Vagina (tissue), 2 donors: ENCODE measurements around the gene BMPR1A. TPM values are rescaled to one million over a fixed set of nuclear protein-coding genes. Genes with fewer than 3 reads are reported as not detected.
A peak's percentile ranks its signal among the peaks of the same experiment; 100 is the strongest.

Experiments
- DNase-seq, 2 donors: peaks; one replicate each; pipeline ENCODE4 v3.0.0-alpha.2; 2017; ENCODE audit errors: extremely low spot score in 2 of 2
- H3K27ac ChIP-seq: fragments of 200-600 bp; sonication (generic); one replicate; pipeline ENCODE4 v1.5.1; 2019
- H3K27me3 ChIP-seq: fragments of 200-600 bp; sonication (generic); one replicate; pipeline ENCODE4 v1.5.1; 2019
- H3K36me3 ChIP-seq, 2 donors: fragments of 200-600 bp; sonication (generic); one replicate each; pipeline ENCODE4 v1.5.1; 2017 to 2019
- H3K4me1 ChIP-seq: fragments of 200-600 bp; sonication (generic); one replicate; pipeline ENCODE4 v1.5.1; 2019
- H3K4me3 ChIP-seq, 2 donors: fragments of 200-600 bp; sonication (generic); 1 replicate in 1 of 2; 2 replicates in 1 of 2; pipeline ENCODE4 v1.5.1; 2016 to 2019
- H3K9me3 ChIP-seq: fragments of 200-600 bp; sonication (generic); one replicate; pipeline ENCODE4 v1.5.1; 2019
- CTCF ChIP-seq, 3 experiments: fragments of 450-650 bp in 2 of 3; fragments of 200-600 bp in 1 of 3; sonication (generic) in 1 of 3; IDR thresholded peaks; one replicate each; pipeline ENCODE4 v1.5.1; 2017 to 2019; ENCODE audit warnings: antibody characterized with exemption in 3 of 3, mild to moderate bottlenecking in 2 of 3, moderate library complexity in 2 of 3
- POLR2A ChIP-seq, 2 donors: fragments of 450-650 bp; IDR thresholded peaks; one replicate each; pipeline ENCODE4 v1.6.1; 2017; ENCODE audit warnings: antibody characterized with exemption in 2 of 2, mild to moderate bottlenecking in 2 of 2, moderate library complexity in 2 of 2
- POLR2AphosphoS5 ChIP-seq, 2 donors: sonication (generic); formaldehyde crosslinking; IDR thresholded peaks; one replicate each; pipeline ENCODE4 v1.9.0; 2017; ENCODE audit warnings: antibody characterized with exemption in 2 of 2, mild to moderate bottlenecking in 2 of 2, low read depth in 1 of 2; ENCODE audit not compliant: insufficient read depth in 1 of 2
- intact Hi-C: fragments of 100-400 bp; cut with DNase I; formaldehyde crosslinking; loops from one replicate; pipeline ENCODE4 v1.15.1; 2023
- total RNA-seq: library from RNA; depleted of rRNA; stranded (reverse); fragments of >200 nt; gene quantifications from one replicate; pipeline ENCODE4 v1.2.3, GENCODE V29; 2016

BMPR1A gene
- total RNA-seq, 1 donor from 2014 or later: 33.1 TPM

GRCh38 chr10:86753051-86753450 is 3.4 kb upstream of the BMPR1A start:
- no peaks in the 10 kb centered on the region for H3K27me3 ChIP-seq
- TF ChIP-seq POLR2AphosphoS5 (IDR thresholded peaks at IDR 0.05; ENCODE audit: insufficient read depth in 1 of 2, low read depth in 1 of 2) (no peak), CTCF (IDR thresholded peaks at IDR 0.05) (no peak), POLR2A (IDR thresholded peaks at IDR 0.05) (no peak)
- H3K4me3 ChIP-seq: no peak overlapping the region
- no peaks in the 10 kb centered on the region for H3K36me3 ChIP-seq
- intact Hi-C loops: no loop called here
- H3K9me3 ChIP-seq: no peaks in the 10 kb centered on the region
- peaks cover 12% of the 10 kb centered on the region for H3K4me1 ChIP-seq
- H3K27ac ChIP-seq: no peak overlapping the region
- DNase-seq: no peak

- no peaks in the 10 kb centered on the region for H3K36me3 ChIP-seq
- H3K27ac ChIP-seq: no peak overlapping the region
- TF ChIP-seq CTCF (IDR thresholded peaks at IDR 0.05): no peak
- TF ChIP-seq POLR2A (IDR thresholded peaks at IDR 0.05): no peak
- TF ChIP-seq POLR2AphosphoS5 (IDR thresholded peaks at IDR 0.05; ENCODE audit: insufficient read depth in 1 of 2, low read depth in 1 of 2): no peak
- H3K4me3 ChIP-seq: no peak overlapping the region
- no peaks in the 10 kb centered on the region for H3K27me3 ChIP-seq
- intact Hi-C loops: no loop called here
- no peaks in the 10 kb centered on the region for H3K9me3 ChIP-seq
- DNase-seq: no peak
- H3K4me1 ChIP-seq: peaks cover 17% of the 10 kb centered on the region
Observed at GRCh38 chr10:86753638-86754434, 2.6 kb upstream of the BMPR1A start.

GRCh38 chr10:86755454-86755739 is 1.0 kb upstream of the BMPR1A start:
- TF ChIP-seq CTCF (IDR thresholded peaks at IDR 0.05): no peak
- TF ChIP-seq POLR2AphosphoS5 (IDR thresholded peaks at IDR 0.05; ENCODE audit: insufficient read depth in 1 of 2, low read depth in 1 of 2): peak in 1 of 2 donors; percentile 18
- H3K27me3 ChIP-seq: no peaks in the 10 kb centered on the region
- peak overlapping the region; percentile 76 to 83 for H3K4me3 ChIP-seq
- peaks cover 21% of the 10 kb centered on the region for H3K4me1 ChIP-seq
- intact Hi-C loops: loop anchor here (5.0 kb wide), 1 partner anchor 43 kb away; no protein-coding TSS in a partner anchor
- no peaks in the 10 kb centered on the region for H3K36me3 ChIP-seq
- H3K27ac ChIP-seq: peak overlapping the region; percentile 94
- DNase-seq: no peak
- H3K9me3 ChIP-seq: no peaks in the 10 kb centered on the region

- Histone ChIP-seq H3K4me3 (peak overlapping the region; percentile 76 to 83), H3K36me3 (no peaks in the 10 kb centered on the region), H3K27ac (peak overlapping the region; percentile 94), H3K27me3 (no peaks in the 10 kb centered on the region), H3K4me1 (peaks cover 21% of the 10 kb centered on the region), H3K9me3 (no peaks in the 10 kb centered on the region)
- intact Hi-C loops: loop anchor here (5.0 kb wide), 1 partner anchor 44 kb away; no protein-coding TSS in a partner anchor
- no peak for TF ChIP-seq CTCF (IDR thresholded peaks at IDR 0.05)
- TF ChIP-seq POLR2A (IDR thresholded peaks at IDR 0.05): peak in 1 of 2 donors; percentile 74
- TF ChIP-seq POLR2AphosphoS5 (IDR thresholded peaks at IDR 0.05; ENCODE audit: insufficient read depth in 1 of 2, low read depth in 1 of 2): peak in 1 of 2 donors; percentile 82
- DNase-seq: peak in 1 of 2 donors; percentile 89
Observed at GRCh38 chr10:86755740-86756510, 494 bp upstream of the BMPR1A start.
